AG09309 (cell line): ENCODE data around the gene DAB2IP.

ENCODE experiments used
- DNase-seq: peaks from one replicate; pipeline ENCODE4 v3.0.0-alpha.2; 2010; ENCODE audit warnings: low read depth
- H3K4me3 ChIP-seq: 2 replicates; pipeline ENCODE4 v1.5.1; 2011; ENCODE audit warnings: mild to moderate bottlenecking, low read depth, low read length, moderate library complexity; ENCODE audit not compliant: control insufficient read depth
- TF ChIP-seq, protein P1 (sequence below): IDR thresholded peaks from 2 replicates; pipeline ENCODE4 v1.5.1; 2011; ENCODE audit warnings: mild to moderate bottlenecking, low read depth, low read length, inconsistent platforms; ENCODE audit not compliant: insufficient read depth, control insufficient read depth; ENCODE audit errors: missing control alignments

Gene DAB2IP

DNA sequence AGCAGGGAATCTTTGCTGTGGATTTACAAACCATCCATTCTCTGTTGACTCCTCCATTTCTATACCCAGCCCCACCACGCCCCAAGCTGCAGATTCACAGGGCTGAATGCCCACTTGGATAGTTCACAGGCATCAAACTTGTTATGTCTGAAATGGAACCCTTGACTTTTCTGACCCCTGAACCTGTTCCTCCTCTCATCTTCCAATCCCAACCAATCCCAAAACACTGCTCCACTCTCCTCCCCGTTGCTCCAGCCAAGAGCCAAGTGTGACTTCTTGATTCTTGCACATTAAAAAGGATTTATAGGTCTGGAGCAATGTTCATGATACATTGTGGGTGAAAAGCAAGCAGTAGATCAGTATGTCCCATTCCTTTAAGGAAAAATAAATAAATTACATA, 145.6 kb downstream of the DAB2IP start:
- DNase-seq: no peak
- H3K4me3 ChIP-seq: no peak overlapping the region
- TF ChIP-seq, protein P1, sequence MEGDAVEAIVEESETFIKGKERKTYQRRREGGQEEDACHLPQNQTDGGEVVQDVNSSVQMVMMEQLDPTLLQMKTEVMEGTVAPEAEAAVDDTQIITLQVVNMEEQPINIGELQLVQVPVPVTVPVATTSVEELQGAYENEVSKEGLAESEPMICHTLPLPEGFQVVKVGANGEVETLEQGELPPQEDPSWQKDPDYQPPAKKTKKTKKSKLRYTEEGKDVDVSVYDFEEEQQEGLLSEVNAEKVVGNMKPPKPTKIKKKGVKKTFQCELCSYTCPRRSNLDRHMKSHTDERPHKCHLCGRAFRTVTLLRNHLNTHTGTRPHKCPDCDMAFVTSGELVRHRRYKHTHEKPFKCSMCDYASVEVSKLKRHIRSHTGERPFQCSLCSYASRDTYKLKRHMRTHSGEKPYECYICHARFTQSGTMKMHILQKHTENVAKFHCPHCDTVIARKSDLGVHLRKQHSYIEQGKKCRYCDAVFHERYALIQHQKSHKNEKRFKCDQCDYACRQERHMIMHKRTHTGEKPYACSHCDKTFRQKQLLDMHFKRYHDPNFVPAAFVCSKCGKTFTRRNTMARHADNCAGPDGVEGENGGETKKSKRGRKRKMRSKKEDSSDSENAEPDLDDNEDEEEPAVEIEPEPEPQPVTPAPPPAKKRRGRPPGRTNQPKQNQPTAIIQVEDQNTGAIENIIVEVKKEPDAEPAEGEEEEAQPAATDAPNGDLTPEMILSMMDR: no peak

GRCh38 chr9:121798941-121799340, 147.5 kb downstream of the DAB2IP start:
- TF ChIP-seq, protein P1: no peak
- no peak for DNase-seq
- H3K4me3 ChIP-seq: no peak overlapping the region

- DNase-seq: no peak
- TF ChIP-seq, protein P1: no peak
- H3K4me3 ChIP-seq: no peak overlapping the region
These were observed 148.9 kb downstream of the DAB2IP start for GRCh38 chr9:121800376-121800775.

DNA sequence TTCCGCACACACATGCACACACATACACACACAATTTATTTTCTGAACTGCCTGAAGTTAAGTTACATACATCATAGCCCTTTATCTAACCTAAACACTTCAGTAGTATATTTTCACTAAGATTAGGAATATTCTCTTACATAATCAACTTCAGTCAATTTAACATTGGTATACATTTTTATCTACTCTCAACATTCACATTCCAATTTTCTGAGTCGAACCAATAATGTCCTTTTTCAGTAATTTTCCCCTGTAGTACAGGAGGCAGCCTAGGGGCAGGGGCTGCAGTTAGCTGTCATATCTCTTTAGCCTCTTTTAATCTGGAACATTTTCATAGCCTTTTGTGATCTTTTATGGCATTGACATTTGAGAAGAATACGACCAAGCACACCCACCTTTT, 150.1 kb downstream of the DAB2IP start:
- no peak for DNase-seq
- H3K4me3 ChIP-seq: no peak overlapping the region
- TF ChIP-seq, protein P1: no peak

DNA sequence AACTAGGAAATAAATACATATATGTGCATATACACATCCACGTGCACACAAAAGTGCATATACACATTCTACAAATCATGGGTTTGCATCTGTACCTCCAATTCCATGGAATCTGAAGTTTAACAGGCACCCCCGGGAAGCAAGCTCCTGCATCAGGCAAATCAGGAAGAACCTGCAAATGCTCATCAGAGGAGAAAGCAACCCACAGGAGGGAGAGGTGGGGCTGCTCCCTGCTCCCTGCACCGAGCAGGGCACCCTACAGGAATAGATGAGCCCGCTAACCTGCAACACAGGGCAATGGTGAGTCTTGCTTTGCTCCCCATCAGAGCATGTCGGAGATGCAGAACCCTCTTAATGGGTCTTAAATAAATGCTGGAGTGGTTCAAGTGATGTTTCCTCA, 151.3 kb downstream of the DAB2IP start:
- no peak overlapping the region for H3K4me3 ChIP-seq
- DNase-seq: no peak
- TF ChIP-seq, protein P1: no peak

DNA sequence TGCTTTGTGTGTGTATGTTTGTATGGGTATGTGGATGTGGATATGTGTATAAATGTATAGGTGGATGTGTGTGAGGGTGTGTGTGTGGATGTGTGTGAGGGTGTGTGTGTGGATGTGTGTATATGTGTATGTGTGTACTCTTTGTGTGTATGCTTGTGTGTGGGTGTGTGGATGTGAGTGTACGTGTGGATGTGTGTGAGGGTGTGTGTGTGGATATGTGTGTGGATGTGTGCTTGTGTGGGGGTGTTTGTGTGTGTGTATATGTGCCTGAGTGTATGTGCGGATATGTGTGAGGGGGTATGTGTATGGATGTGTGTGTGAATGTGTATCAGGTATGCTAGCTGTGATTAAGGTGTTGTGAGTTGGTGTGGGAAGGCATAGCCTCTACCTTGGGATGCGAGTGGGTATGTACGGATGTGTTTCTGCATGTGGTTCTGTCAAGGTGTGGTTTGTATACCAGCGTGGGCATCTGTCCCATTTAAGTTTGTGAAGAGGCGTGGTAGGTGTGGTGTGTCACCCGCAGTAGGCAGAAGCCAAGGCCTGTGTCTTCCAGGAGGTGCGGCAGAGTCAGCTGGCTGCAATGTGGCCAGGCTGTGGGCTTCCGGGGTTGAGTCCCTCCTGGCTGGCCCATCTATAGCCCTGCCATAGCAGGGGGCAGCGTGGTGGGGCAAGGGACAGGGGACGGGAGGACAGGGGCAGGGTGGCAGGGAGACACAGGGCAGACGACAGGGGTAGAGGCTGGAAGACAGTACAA, 155.8 kb downstream of the DAB2IP start:
- no peak for DNase-seq
- no peak overlapping the region for H3K4me3 ChIP-seq
- TF ChIP-seq, protein P1: no peak
